H1 (cell line): ENCODE data around the gene MORN5. TPM values are rescaled to one million over a fixed set of nuclear protein-coding genes. Genes with fewer than 3 reads are reported as not detected.

Experiments used
- CTCF ChIA-PET: fragments of 300-600 bp; sonication (Branson Sonifier 250); formaldehyde crosslinking; loops from one replicate; lab custom pipeline; 2021; ENCODE audit not compliant: partially characterized antibody; lab: Charles Lee
- POLR2A ChIA-PET: fragments of 300-600 bp; sonication (Branson Sonifier 250); formaldehyde crosslinking; loops from one replicate; lab custom pipeline; 2021; ENCODE audit warnings: inconsistent platforms; ENCODE audit not compliant: partially characterized antibody; lab: Charles Lee
- DNase-seq, 2 experiments: peaks; one replicate each; pipeline versions ENCODE4 v3.0.0 to v3.0.0-alpha.2; 2010 to 2022; ENCODE audit warnings: low spot score in 2 of 2, low read depth in 1 of 2, mixed read lengths in 1 of 2
- FAIRE-seq: peaks from 2 replicates; lab custom pipeline; 2011; peaks lifted over from hg19 to GRCh38; lab: Jason Lieb, UNC
- H2AFZ ChIP-seq: 2 replicates; pipeline ENCODE4 v1.8.1; 2012; ENCODE audit warnings: low read length, inconsistent platforms
- H2AK5ac ChIP-seq: 2 replicates; pipeline ENCODE4 v1.6.1; 2013; ENCODE audit warnings: low read depth, low read length
- H2BK120ac ChIP-seq: replicated peaks from 2 replicates; pipeline ENCODE3; 2013; ENCODE audit warnings: low read depth, low read length, inconsistent platforms
- H2BK12ac ChIP-seq: 2 replicates; pipeline ENCODE4 v1.6.1; 2013; ENCODE audit warnings: low read depth, low read length
- H2BK15ac ChIP-seq: 2 replicates; pipeline ENCODE4 v1.6.1; 2013; ENCODE audit warnings: low read length
- H2BK20ac ChIP-seq: 2 replicates; pipeline ENCODE4 v1.6.1; 2013; ENCODE audit warnings: low read length
- H2BK5ac ChIP-seq: 2 replicates; pipeline ENCODE4 v1.6.1; 2013; ENCODE audit warnings: low read depth, low read length
- H3K14ac ChIP-seq: 2 replicates; pipeline ENCODE4 v1.6.1; 2013; ENCODE audit warnings: inconsistent platforms; ENCODE audit not compliant: insufficient read length
- H3K18ac ChIP-seq: 2 replicates; pipeline ENCODE4 v1.6.1; 2013; ENCODE audit warnings: low read length; ENCODE audit errors: extremely low read depth
- H3K23ac ChIP-seq: 2 replicates; pipeline ENCODE4 v1.6.1; 2013; ENCODE audit warnings: inconsistent platforms; ENCODE audit not compliant: insufficient read length
- H3K23me2 ChIP-seq: 2 replicates; pipeline ENCODE4 v1.6.1; 2013; ENCODE audit warnings: low read depth, low read length
- H3K27ac ChIP-seq: 2 replicates; pipeline ENCODE4 v1.6.1; 2011; ENCODE audit warnings: low read depth, low read length, inconsistent platforms
- H3K27me3 ChIP-seq, 4 experiments: replicated peaks in 1 of 4; 1 replicate in 1 of 4; 2 replicates in 3 of 4; pipeline versions ENCODE4 v1.6.1 to v1.8.1; 2011 to 2013; ENCODE audit warnings: low read length in 3 of 4, mild to moderate bottlenecking in 3 of 4, inconsistent platforms in 2 of 4, mixed read lengths in 2 of 4, moderate library complexity in 1 of 4; ENCODE audit not compliant: control insufficient read depth in 3 of 4, insufficient read depth in 3 of 4; ENCODE audit errors: extremely low read depth in 1 of 4
- H3K36me3 ChIP-seq, 4 experiments: 2 replicates each; pipeline versions ENCODE4 v1.6.1 to v1.8.1; 2011 to 2013; ENCODE audit warnings: mild to moderate bottlenecking in 4 of 4, low read length in 3 of 4, moderate library complexity in 2 of 4, control low read depth in 1 of 4, inconsistent platforms in 1 of 4; ENCODE audit not compliant: insufficient read depth in 4 of 4, control insufficient read depth in 2 of 4
- H3K4ac ChIP-seq: replicated peaks from 2 replicates; pipeline ENCODE3; 2013; ENCODE audit warnings: low read length, low read depth, mixed read lengths, inconsistent platforms; ENCODE audit not compliant: insufficient read length
- H3K4me1 ChIP-seq, 4 experiments: replicated peaks in 1 of 4; 1 replicate in 1 of 4; 2 replicates in 3 of 4; pipeline versions ENCODE4 v1.6.1 to v1.8.1; 2011 to 2013; ENCODE audit warnings: low read length in 3 of 4, inconsistent platforms in 2 of 4, mixed read lengths in 1 of 4; ENCODE audit not compliant: insufficient read depth in 4 of 4, control insufficient read depth in 3 of 4
- H3K4me2 ChIP-seq, 2 experiments: 2 replicates each; pipeline versions ENCODE4 v1.6.1 to v1.8.1; 2011 to 2013; ENCODE audit warnings: low read depth in 2 of 2, low read length in 2 of 2, control low read depth in 1 of 2, inconsistent platforms in 1 of 2, mild to moderate bottlenecking in 1 of 2; ENCODE audit not compliant: insufficient read depth in 1 of 2
- H3K4me3 ChIP-seq, 4 experiments: fragments of 200-600, 300-600 bp in 1 of 4; sonication (generic), shearing (Covaris generic), sonication (Bioruptor Twin) in 1 of 4; 2 replicates each; pipeline versions ENCODE4 v1.5.1 to v1.8.1; 2011 to 2016; ENCODE audit warnings: low read length in 4 of 4, low read depth in 3 of 4, control low read depth in 2 of 4, inconsistent platforms in 2 of 4, mild to moderate bottlenecking in 2 of 4, mixed read lengths in 1 of 4, moderate library complexity in 1 of 4; ENCODE audit not compliant: insufficient read depth in 2 of 4; ENCODE audit errors: extremely low read depth in 1 of 4
- H3K56ac ChIP-seq: replicated peaks from 2 replicates; pipeline ENCODE3; 2013; ENCODE audit warnings: low read depth, mild to moderate bottlenecking, mixed read lengths, low read length, inconsistent platforms; ENCODE audit not compliant: insufficient read length
- H3K79me1 ChIP-seq: 2 replicates; pipeline ENCODE4 v1.6.1; 2013; ENCODE audit warnings: low read depth, low read length, control low read depth
- H3K79me2 ChIP-seq, 2 experiments: 2 replicates each; pipeline versions ENCODE4 v1.6.1 to v1.8.1; 2012 to 2013; ENCODE audit warnings: low read length in 2 of 2, mild to moderate bottlenecking in 2 of 2, inconsistent platforms in 1 of 2; ENCODE audit not compliant: insufficient read depth in 2 of 2, control insufficient read depth in 1 of 2
- H3K9ac ChIP-seq, 4 experiments: replicated peaks in 1 of 4; 1 replicate in 1 of 4; 2 replicates in 3 of 4; pipeline versions ENCODE4 v1.6.1 to v1.8.1; 2011 to 2013; ENCODE audit warnings: low read depth in 3 of 4, low read length in 3 of 4, control low read depth in 2 of 4, mild to moderate bottlenecking in 2 of 4, moderate library complexity in 2 of 4, inconsistent platforms in 1 of 4; ENCODE audit errors: extremely low read depth in 1 of 4
- H3K9me3 ChIP-seq, 2 experiments: 2 replicates each; pipeline versions ENCODE4 v1.6.1 to v1.8.1; 2012 to 2013; ENCODE audit warnings: mild to moderate bottlenecking in 2 of 2, moderate library complexity in 2 of 2, control low read depth in 1 of 2, inconsistent platforms in 1 of 2, low read depth in 1 of 2, low read length in 1 of 2, mixed read lengths in 1 of 2; ENCODE audit not compliant: insufficient read depth in 2 of 2
- H4K20me1 ChIP-seq, 2 experiments: replicated peaks in 1 of 2; 2 replicates each; pipeline versions ENCODE3 to v1.8.1; 2011 to 2013; ENCODE audit warnings: inconsistent platforms in 2 of 2, low read length in 2 of 2, mild to moderate bottlenecking in 1 of 2; ENCODE audit not compliant: insufficient read depth in 2 of 2, control insufficient read depth in 1 of 2
- H4K5ac ChIP-seq: 2 replicates; pipeline ENCODE4 v1.6.1; 2013; ENCODE audit warnings: low read length, low read depth, mixed read lengths, inconsistent platforms; ENCODE audit not compliant: insufficient read length
- H4K8ac ChIP-seq: 2 replicates; pipeline ENCODE4 v1.8.0; 2013; ENCODE audit warnings: mild to moderate bottlenecking, moderate library complexity, low read length, inconsistent platforms; ENCODE audit not compliant: insufficient read depth; ENCODE audit errors: extremely low read depth
- H4K91ac ChIP-seq: replicated peaks from 2 replicates; pipeline ENCODE3; 2013; ENCODE audit warnings: low read length, mixed read lengths, inconsistent platforms; ENCODE audit not compliant: insufficient read length
- BACH1 ChIP-seq: IDR thresholded peaks from 2 replicates; pipeline ENCODE4 v1.6.1; 2012; ENCODE audit warnings: low read length, improper control_type of control experiment
- CEBPB ChIP-seq: IDR thresholded peaks from 2 replicates; pipeline ENCODE4 v1.6.1; 2012; ENCODE audit warnings: low read depth, low read length
- EP300 ChIP-seq, 2 experiments: IDR thresholded peaks; 1 replicate in 1 of 2; 2 replicates in 1 of 2; pipeline ENCODE4 v1.6.1; 2011 to 2012; ENCODE audit warnings: low read depth in 2 of 2, low read length in 2 of 2, mild to moderate bottlenecking in 2 of 2, borderline replicate concordance in 1 of 2, inconsistent platforms in 1 of 2, moderate library complexity in 1 of 2
- GABPA ChIP-seq: IDR thresholded peaks from 2 replicates; pipeline ENCODE4 v1.6.1; 2011; ENCODE audit warnings: mild to moderate bottlenecking, low read length, moderate library complexity, borderline replicate concordance; ENCODE audit not compliant: insufficient read depth
- WGBS, 2 experiments: shearing (Covaris generic) in 1 of 2; methylation state at CpG; one replicate each; pipeline versions ENCODE4 v1.1.6 to v1.1.7; 2013 to 2015; ENCODE audit warnings: low lambda C conversion rate in 2 of 2, mixed read lengths in 2 of 2, inconsistent platforms in 1 of 2, low coverage in 1 of 2, missing lambda C conversion rate in 1 of 2; ENCODE audit not compliant: insufficient replicate concordance in 2 of 2, insufficient coverage in 1 of 2, insufficient read length in 1 of 2; ENCODE audit errors: extremely low coverage in 1 of 2, missing lambda C conversion rate in 1 of 2; 5-methylcytosine and 5-hydroxymethylcytosine counted together
- polyA plus RNA-seq, 7 experiments: library from polyadenylated mRNA; depleted of rRNA in 3 of 7; stranded (reverse) in 5 of 7; unstranded in 2 of 7; fragments of >200 nt in 5 of 7; fragments of 200-250 nt in 2 of 7; gene quantifications; 1 replicate in 5 of 7; 2 replicates in 1 of 7; 4 replicates in 1 of 7; pipeline versions ENCODE4 v1.2.1 to v1.2.3, GENCODE V29; 2011 to 2013; ENCODE audit warnings: missing spikeins in 2 of 7, mixed read lengths in 2 of 7
- total RNA-seq: library from RNA; stranded (reverse); fragmentation: NEBNext Ultra II Directional; extraction: Animal tissue kit (Norgen Biotek cat#: 25700); gene quantifications from 2 replicates; pipeline ENCODE4 v1.2.1, GENCODE V29; 2021

The MORN5 gene
- total and polyA plus RNA-seq, 2 of the 8 experiments (the other 6 are each of a cell fraction or from before 2014, with no cell fraction given) = not detected

DNA sequence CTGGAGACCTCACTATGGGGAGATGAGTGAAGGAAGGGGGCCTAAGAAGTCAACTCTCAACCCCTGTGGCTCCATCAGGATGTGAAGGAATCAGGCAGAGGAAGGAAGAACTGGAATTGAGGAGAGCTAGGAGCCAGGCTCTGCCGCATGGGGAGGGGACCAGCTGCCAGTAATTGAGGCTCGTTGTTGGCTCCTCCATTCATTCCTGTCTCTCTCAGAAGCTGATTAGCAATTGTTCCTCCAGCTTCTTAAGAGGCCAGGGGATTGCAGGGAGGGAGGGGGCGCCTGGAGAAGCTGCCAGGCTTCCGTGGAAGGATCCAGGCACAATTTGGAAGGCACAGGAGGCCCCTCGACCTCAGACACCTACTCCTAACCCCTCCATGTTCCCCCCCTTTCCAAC lies 46.1 kb upstream of the MORN5 start:
- H3K9ac ChIP-seq = no peak overlapping the region
- no peaks in the 10 kb centered on the region for H3K36me3 ChIP-seq
- no peak overlapping the region for H3K4ac ChIP-seq
- H3K27me3 ChIP-seq = no peaks in the 10 kb centered on the region; a peak in 2 of 7 replicates
- no peak overlapping the region for H3K4me3 ChIP-seq
- ChIA-PET POLR2A (no interaction called here), CTCF (interaction anchor here (0.6 to 12.5 kb wide), 3 partner anchors 9 to 171 kb away, joined by 3 to 192 read pairs (median 94); no protein-coding TSS in a partner anchor)
- no peak overlapping the region for H3K4me2 ChIP-seq
- no peak overlapping the region for H2AFZ ChIP-seq
- no peak overlapping the region for H2BK20ac ChIP-seq
- no peak overlapping the region for H2AK5ac ChIP-seq
- no peak overlapping the region for H3K27ac ChIP-seq
- no peak overlapping the region for H3K14ac ChIP-seq
- H4K91ac ChIP-seq = no peak overlapping the region
- 71% methylated on average over 4 of the region's 5 CpGs; no CpG with 5 or more reads in 1 of the 2 experiments for WGBS, 2 experiments
- H2BK12ac ChIP-seq = no peak overlapping the region
- H2BK5ac ChIP-seq = no peak overlapping the region
- H2BK15ac ChIP-seq = no peak overlapping the region
- no peaks in the 10 kb centered on the region for H3K79me1 ChIP-seq
- no peaks in the 10 kb centered on the region for H3K9me3 ChIP-seq
- no peak overlapping the region for H3K56ac ChIP-seq
- H4K8ac ChIP-seq = no peak overlapping the region
- H3K4me1 ChIP-seq = peaks cover 8 to 18% (median 13%) of the 10 kb centered on the region in 4 experiments
- H4K5ac ChIP-seq = no peak overlapping the region
- DNase-seq (no peak), FAIRE-seq (no peak)
- H4K20me1 ChIP-seq = no peaks in the 10 kb centered on the region
- H3K18ac ChIP-seq = no peak overlapping the region
- TF ChIP-seq CEBPB (no peak), BACH1 (no peak), EP300 (IDR thresholded peaks at IDR 0.05; ENCODE audit: borderline replicate concordance in 1 of 2, low read depth in 2 of 2, low read length in 2 of 2) (no peak), GABPA (no peak)
- no peak overlapping the region for H2BK120ac ChIP-seq
- no peaks in the 10 kb centered on the region for H3K23me2 ChIP-seq
- H3K23ac ChIP-seq = no peak overlapping the region
- no peaks in the 10 kb centered on the region for H3K79me2 ChIP-seq
